GM18873 (cell line): ENCODE results near the gene GLI1.
"Not testable (repeated sequence)": the region's sequence is repeated elsewhere in the genome, so short reads cannot be mapped to it uniquely, and the experiment has no call there.

Experiments
- ATAC-seq: cut with Tn5 transposase; IDR thresholded peaks from one replicate; pipeline ENCODE4 v1.9.1; 2021; ENCODE audit warnings: mild to moderate bottlenecking, moderate library complexity, moderate number of reproducible peaks; ENCODE audit not compliant: unreplicated experiment, low FRiP score

Gene GLI1

DNA sequence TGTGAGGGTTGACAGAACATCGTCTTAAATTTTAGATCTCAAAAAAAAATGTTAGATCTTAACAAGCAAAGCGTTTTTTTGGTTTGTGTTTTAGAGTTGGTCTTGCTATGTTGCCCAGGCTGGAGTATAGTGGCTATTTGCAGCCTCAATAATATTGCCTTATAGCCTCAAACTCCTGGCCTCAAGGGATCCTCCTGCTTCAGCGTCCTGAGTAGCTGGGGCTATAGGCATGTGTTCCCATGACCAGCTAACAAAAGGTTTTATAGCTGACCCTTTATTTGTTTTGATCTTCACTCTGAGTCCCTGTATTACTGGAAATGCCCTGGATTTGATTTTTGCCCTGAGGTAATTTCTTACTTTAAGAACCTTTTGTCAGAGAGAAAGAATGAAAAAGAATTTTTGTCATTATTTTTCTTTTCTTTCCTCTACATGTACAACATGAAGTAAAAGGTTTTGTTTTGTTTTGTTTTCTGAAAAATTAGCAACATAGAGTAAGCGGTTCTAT, 19.8 kb upstream of the GLI1 start:
- no peak for ATAC-seq

DNA sequence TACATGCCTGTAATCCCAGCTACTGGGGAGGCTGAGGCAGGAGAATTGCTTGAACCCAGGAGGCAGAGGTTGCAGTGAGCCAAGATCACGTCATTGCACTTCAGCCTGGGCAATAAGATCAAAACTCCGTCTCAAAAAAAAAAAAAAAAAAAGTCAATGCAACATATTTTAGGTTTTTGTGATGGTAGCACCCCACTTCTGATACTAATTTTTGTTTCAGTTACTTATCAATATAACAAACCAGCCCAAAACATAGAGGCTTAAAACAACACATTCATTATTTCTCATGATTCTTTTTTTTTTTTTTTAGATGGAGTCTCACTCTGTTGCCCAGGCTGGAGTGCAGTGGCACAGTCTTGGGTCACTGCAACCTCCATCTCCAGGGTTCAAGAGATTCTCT, 18.2 kb upstream of the GLI1 start:
- ATAC-seq, result not testable (repeated sequence)

DNA sequence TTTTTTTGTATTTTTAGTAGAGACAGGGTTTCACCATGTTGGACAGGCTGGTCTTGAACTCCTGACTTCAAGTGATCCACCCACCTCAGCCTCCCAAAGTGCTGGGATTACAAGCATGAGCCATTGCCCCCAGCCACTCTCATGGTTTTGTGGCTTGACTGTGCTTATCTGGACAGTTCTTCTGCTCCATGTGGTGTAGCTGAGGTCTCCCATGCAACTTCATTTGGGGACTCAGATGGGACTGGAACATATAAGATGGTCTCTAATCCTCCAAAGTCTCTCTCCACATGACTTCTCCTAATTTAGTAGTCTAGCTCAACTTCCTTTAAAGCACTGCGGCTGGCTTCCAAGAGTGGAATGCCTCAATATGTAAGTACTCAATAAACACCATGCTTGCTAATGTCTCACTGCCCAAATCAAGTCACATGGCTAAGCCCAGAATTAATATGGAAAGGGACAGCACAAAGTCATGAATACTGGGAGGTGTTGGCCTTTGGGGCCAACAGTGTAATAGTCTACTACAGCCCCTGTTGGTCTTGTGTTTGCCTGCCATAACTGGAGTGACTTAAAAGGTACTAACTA, 17.6 kb upstream of the GLI1 start:
- ATAC-seq, result no peak

DNA sequence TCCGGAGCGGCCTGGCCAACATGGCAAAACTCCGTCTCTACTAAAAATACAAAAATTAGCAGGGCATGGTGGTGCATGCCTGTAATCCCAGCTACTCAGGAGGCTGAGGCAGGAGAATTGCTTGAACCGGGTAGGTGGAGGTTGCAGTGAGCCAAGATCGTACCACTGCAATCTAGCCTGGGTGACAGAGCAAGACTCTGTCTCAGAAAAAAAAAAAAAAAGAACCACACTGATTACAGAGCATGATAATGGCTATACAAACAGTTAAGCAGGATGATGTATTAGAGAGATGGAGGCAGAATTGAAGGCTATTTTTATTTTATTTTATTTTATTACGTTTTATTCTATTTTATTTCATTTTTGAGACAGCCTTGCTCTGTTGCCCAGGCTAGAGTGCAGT, 15.2 kb upstream of the GLI1 start:
- ATAC-seq, result not testable (repeated sequence)

DNA sequence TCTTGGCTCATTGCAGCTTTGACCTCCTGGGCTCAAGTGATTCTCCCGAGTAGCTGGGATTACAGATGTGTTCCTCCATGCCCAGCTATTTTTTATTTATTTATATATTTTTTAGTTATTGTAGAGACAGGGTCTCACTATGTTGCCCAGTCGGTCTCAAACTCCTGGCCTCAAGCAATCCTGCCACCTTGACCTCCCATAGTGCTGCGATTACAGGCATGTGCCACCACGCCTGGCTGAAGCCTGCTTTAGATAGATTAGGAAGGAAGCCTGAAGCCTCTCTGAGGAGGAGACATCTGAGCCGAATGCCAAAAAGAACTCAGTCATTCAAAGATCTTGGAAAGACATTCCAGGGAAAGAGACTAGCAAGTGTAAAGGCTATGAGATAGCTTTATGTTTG, 14.8 kb upstream of the GLI1 start:
- ATAC-seq, result no peak

DNA sequence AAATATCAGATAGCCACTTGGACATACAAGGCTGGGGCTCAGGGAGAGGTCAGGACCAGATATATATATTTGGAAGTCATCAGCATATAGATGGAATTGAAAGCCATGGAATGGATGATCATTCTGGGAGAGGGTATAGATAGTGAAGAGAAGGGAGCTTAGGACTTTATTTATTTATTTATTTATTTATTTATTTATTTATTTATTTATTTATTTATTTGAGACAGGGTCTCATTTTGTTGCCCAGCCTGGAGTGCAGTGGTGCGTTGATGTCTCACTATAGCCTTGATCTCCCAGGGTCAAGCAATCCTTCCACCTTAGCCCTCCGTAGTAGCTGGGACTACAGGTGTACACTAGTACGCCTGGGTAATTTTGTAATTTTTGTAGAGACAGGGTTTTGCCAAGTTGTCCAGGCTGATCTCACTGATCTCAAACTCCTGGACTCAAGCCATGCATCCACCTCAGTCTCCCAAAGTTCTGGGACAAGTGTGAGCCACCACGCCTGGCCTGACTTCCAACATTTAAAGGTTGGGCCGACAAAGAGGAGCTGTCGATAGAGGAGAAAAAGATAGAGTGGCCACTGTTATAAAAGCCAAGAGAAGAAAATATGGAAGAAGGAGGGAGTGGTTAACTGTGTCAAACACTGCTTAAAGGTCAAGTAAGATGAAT, 13.2 kb upstream of the GLI1 start:
- ATAC-seq, result no peak

DNA sequence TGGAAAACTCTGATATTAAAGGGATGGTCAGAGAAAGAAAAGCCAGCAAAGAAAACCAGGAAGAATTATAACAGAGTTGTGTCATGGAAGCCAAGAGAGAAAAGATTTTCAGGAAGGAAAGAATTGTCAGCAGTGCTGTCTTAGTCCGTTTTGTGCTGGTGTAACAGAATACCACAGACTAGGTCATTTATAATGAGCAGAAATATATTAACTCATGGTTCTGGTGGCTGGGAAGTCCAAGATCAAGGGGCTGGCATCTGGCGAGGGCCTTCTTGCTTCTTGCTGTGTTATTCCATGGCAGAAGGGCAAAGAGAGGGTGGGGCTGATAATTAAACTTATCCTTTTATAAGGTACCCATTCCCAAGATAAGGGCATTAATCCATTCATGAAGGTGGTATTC, 10.9 kb upstream of the GLI1 start:
- ATAC-seq, result no peak

DNA sequence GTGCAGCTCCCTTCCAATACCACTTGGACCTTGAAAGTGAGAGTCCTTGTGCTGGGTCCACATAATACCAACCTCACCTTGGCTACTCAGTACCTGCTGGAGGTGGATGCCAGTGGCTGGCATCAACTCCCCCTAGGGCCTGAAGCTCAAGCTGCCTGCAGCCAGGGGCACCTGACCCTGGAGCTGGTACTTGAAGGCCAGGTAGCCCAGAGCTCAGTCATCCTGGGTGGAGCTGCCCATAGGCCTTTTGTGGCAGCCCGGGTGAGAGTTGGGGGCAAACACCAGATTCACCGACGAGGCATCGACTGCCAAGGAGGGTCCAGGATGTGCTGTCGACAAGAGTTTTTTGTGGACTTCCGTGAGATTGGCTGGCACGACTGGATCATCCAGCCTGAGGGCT, 10.2 kb upstream of the GLI1 start:
- no peak for ATAC-seq

DNA sequence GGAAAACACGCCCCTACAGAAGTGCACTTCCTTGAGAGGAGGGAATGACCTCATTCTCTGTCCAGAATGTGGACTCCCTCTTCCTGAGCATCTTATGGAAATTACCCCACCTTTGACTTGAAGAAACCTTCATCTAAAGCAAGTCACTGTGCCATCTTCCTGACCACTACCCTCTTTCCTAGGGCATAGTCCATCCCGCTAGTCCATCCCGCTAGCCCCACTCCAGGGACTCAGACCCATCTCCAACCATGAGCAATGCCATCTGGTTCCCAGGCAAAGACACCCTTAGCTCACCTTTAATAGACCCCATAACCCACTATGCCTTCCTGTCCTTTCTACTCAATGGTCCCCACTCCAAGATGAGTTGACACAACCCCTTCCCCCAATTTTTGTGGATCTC, 9.5 kb upstream of the GLI1 start:
- no peak for ATAC-seq

DNA sequence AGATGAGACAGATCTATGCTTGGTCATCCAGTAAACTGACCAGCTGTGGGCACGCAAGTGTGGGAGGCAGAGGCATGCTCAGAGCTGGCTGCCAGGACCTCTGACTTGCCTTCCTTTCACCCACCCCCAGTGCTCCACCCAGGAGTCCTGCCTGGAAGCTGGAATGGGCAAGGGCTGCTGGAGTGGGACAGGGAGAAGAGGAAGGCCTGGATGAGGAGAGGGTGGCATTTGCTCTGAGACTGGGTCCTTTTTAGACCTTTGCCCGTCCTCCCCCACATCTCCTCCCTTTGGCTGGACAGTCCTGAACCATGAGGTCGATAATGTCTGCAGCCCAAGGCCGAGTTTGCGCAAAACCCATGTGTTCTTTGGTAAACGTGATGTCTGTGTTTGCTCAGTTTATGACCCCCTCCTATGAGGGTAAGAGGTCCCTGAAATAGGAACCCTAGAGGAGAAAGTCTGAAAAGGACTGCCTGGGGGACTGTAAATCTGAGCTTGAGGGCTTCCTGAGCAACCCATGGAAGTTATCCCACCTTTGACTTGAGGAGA, 8.3 kb upstream of the GLI1 start:
- ATAC-seq, result no peak

DNA sequence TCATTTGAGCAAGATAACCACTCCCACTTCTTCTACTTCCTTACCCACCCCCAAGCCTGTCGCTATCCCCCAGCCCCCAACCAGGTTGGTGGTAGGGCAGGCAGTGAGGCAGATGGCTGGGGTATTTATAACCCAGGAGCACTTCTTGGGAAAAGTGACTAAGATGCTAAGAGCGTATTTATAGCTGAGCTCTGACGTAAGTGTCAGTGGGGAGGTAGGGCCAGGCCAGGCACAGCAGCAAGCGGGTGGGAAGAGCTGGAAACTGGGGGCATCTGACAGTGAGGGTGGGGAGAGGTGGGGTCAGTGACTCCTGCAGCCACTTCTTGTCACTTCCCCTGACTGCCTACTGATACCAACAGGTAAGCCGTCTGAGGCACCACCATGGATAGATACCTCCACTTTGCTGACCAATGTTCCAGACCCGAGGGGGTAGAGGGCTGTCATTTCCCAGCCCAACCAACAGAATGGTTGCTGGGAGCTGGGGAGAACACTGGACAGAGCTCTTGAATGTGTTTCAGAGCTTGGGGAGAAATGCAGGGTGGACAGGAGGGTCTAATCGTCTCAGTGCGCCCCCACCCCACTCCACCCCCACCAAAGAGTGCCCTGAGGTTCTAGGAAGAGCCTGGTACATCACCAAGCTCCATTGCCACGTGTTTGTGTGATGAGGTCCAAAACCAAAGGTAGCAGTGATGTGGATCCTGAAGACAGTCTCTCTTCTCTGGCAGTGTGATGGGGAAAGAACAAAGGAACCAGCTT, 7.2 kb upstream of the GLI1 start:
- ATAC-seq, result no peak

DNA sequence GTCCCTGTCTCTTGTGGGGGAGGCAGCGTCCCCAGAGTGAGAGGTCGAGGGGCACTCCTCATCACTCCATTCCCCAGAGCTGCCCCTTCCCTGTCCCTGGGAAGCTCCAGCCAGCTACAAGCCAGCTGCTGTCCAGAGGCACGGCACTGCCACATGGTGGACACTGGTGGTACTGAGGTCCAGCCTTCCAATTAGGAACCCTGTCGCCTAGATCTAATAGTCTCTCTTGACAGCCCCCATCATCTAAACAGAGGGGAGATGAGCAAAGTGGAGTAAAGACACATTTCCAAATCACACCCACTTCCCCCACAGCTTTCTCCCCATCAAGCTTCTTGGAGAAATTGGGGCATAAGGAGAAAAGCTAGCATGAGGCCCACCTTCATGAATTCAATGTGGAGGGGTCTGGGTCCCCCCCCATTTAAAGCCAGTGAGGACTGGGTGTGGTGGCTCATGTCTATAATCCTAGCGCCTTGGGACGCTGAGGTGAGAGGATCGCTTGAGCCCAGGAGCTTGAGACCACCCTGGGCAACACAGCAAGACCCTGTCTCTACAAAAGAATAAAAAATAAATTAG, 6.6 kb upstream of the GLI1 start:
- ATAC-seq, result no peak

DNA sequence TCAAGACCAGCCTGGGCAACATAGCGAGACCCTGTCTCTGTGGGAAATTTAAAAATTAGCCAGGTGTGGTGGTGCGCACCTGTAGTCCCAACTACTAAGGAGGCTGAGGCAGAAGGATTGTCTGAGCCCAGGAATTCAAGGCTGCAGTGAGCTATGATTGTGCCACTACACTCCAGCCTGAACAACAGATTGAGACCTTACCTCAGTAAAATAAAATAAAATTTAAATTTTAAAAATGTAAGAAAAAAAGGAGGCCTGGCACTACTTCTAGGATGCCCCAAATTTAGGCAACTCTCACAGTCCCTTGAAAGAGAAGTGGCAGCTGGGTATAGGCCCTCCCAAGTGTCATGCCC, 5.4 kb upstream of the GLI1 start:
- no peak for ATAC-seq

DNA sequence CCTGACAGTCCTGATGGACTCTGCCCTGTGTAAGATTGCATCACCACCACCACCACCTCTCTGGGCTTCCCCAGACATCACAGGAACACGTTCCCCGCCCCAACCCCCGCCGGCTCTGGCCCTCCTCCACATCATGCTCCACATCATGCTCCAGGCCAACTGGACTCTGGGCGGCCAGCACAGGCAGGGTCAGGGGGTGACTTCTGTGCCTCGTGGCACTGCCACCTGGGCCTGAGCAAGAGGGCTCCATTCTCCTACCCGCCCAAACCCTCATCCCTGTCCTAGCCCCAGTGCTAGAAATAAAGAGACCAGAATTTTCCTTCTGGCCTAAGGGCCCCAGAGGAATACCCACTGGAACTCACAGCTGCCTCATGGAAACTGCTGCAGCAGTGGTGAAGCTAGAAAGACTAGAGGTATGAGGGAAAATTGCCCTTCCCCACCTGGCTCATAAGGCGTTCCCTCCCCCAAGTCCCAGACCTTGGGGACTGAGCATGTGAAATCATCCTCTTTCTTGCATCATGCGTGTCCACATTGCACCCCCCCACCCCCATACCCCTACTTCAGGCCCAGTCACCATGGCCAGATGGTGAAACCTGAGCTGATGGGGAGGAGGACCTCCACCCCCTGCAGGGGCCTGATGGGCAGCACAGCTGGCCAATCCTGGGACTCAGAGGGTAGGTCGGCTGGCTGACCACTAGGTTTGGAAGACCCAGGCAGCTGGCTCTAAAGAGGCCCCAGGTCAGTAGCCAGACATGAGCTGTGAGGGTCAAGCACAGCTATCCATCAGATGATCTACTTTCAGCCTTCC, 4.8 kb upstream of the GLI1 start, which contains the start of gene INHBE:
Gene INHBE (plus strand): TSS at position 742 of the 808 bp plus-strand sequence. CDS start 230 bp downstream, outside the sequence.
- no peak for ATAC-seq

DNA sequence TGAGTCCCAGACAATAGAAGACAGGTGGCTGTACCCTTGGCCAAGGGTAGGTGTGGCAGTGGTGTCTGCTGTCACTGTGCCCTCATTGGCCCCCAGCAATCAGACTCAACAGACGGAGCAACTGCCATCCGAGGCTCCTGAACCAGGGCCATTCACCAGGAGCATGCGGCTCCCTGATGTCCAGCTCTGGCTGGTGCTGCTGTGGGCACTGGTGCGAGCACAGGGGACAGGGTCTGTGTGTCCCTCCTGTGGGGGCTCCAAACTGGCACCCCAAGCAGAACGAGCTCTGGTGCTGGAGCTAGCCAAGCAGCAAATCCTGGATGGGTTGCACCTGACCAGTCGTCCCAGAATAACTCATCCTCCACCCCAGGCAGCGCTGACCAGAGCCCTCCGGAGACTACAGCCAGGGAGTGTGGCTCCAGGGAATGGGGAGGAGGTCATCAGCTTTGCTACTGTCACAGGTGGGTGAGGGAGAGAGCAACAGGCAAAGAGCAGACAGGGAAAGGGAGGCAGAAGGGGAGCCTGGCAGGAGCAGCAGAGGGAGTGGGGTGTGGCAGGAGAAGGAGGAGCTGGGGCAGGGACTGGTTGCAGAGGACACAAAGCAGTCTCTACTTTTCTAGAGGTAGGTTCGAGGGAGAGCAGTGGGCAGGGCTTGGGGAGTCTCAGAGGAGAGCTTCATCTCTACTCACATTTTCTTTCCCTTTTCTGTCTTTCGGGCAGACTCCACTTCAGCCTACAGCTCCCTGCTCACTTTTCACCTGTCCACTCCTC, 4.0 kb upstream of the GLI1 start:
- ATAC-seq, result no peak

DNA sequence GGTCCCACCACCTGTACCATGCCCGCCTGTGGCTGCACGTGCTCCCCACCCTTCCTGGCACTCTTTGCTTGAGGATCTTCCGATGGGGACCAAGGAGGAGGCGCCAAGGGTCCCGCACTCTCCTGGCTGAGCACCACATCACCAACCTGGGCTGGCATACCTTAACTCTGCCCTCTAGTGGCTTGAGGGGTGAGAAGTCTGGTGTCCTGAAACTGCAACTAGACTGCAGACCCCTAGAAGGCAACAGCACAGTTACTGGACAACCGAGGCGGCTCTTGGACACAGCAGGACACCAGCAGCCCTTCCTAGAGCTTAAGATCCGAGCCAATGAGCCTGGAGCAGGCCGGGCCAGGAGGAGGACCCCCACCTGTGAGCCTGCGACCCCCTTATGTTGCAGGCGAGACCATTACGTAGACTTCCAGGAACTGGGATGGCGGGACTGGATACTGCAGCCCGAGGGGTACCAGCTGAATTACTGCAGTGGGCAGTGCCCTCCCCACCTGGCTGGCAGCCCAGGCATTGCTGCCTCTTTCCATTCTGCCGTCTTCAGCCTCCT, 3.4 kb upstream of the GLI1 start:
- no peak for ATAC-seq

DNA sequence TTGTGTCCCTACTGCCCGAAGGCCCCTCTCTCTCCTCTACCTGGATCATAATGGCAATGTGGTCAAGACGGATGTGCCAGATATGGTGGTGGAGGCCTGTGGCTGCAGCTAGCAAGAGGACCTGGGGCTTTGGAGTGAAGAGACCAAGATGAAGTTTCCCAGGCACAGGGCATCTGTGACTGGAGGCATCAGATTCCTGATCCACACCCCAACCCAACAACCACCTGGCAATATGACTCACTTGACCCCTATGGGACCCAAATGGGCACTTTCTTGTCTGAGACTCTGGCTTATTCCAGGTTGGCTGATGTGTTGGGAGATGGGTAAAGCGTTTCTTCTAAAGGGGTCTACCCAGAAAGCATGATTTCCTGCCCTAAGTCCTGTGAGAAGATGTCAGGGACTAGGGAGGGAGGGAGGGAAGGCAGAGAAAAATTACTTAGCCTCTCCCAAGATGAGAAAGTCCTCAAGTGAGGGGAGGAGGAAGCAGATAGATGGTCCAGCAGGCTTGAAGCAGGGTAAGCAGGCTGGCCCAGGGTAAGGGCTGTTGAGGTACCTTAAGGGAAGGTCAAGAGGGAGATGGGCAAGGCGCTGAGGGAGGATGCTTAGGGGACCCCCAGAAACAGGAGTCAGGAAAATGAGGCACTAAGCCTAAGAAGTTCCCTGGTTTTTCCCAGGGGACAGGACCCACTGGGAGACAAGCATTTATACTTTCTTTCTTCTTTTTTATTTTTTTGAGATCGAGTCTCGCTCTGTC, 2.7 kb upstream of the GLI1 start:
- no peak for ATAC-seq

DNA sequence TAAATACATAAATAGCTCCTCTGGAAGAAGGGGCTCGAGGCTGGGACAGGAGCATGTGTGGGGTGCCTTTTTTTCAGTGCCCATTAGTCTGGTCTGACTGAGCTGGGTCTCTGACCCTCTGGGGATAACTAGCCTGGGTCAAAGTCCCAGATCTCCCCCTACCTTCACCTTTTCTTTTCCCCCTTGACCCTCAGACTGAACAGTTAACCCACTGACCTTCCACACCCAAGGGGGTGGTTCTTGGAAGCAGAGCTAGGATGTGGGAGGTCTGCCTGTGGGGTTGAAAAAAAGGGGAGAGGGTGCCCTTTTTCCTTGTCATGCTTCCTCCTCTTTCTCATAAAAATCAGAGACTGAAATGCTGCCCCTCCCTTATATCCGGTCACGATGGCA, 925 bp upstream of the GLI1 start:
- no peak for ATAC-seq
